AG10803 (cell line): ENCODE measurements around the gene GNAL.

Experiments
- DNase-seq: peaks from one replicate; pipeline ENCODE4 v3.0.0; 2010; ENCODE audit warnings: low read depth
- H3K4me3 ChIP-seq: 2 replicates; pipeline ENCODE4 v1.5.1; 2011; ENCODE audit warnings: mild to moderate bottlenecking, low read length, control low read depth
- CTCF ChIP-seq: conservative IDR thresholded peaks from 2 replicates; pipeline ENCODE4 v1.5.1; 2011; ENCODE audit warnings: mild to moderate bottlenecking, low read length, control low read depth, inconsistent platforms

GNAL gene

GRCh38 chr18:11802158-11802557 lies 113.1 kb downstream of the GNAL start:
- TF ChIP-seq CTCF = no peak

GRCh38 chr18:11802586-11802985 lies 113.5 kb downstream of the GNAL start:
- DNase-seq = no peak
- TF ChIP-seq CTCF = no peak
- H3K4me3 ChIP-seq = no peak overlapping the region

More at GRCh38 chr18:11802158-11802557, 113.1 kb downstream of the GNAL start:
- no peak overlapping the region for H3K4me3 ChIP-seq
- DNase-seq = no peak

- no peak overlapping the region for H3K4me3 ChIP-seq
- TF ChIP-seq CTCF = no peak
- peak; percentile 7 for DNase-seq
Measured at GRCh38 chr18:11807233-11807632, 118.2 kb downstream of the GNAL start.

- H3K4me3 ChIP-seq = no peak overlapping the region
- TF ChIP-seq CTCF = no peak
- DNase-seq = peak; percentile 47
Measured at GRCh38 chr18:11808001-11808855, 119.2 kb downstream of the GNAL start.

- TF ChIP-seq CTCF = no peak
- no peak overlapping the region for H3K4me3 ChIP-seq
- no peak for DNase-seq
Measured at GRCh38 chr18:11809895-11810294, 120.8 kb downstream of the GNAL start.

GRCh38 chr18:11810379-11810778 lies 121.3 kb downstream of the GNAL start:
- no peak for TF ChIP-seq CTCF
- DNase-seq = no peak
- no peak overlapping the region for H3K4me3 ChIP-seq

GRCh38 chr18:11811009-11811408 lies 121.9 kb downstream of the GNAL start:
- DNase-seq = no peak
- no peak for TF ChIP-seq CTCF

More at GRCh38 chr18:11811009-11811408, 121.9 kb downstream of the GNAL start:
- H3K4me3 ChIP-seq = no peak overlapping the region
